GM12873 (cell line): ENCODE measurements around the gene ROCK1.

Source experiments
- CTCF ChIP-seq: IDR thresholded peaks from 2 replicates; pipeline ENCODE4 v1.5.1; 2012; ENCODE audit warnings: low read depth, mild to moderate bottlenecking, moderate library complexity, low read length, control low read depth; ENCODE audit not compliant: insufficient read depth; ENCODE audit errors: missing control alignments

Gene ROCK1

GRCh38 chr18:21064347-21064746 lies 47.3 kb downstream of the ROCK1 start:
- no peak for TF ChIP-seq CTCF

- TF ChIP-seq CTCF: no peak
These were observed 48.6 kb downstream of the ROCK1 start for GRCh38 chr18:21063011-21063410.

- no peak for TF ChIP-seq CTCF
These were observed 54.5 kb downstream of the ROCK1 start for GRCh38 chr18:21057112-21057511.

- no peak for TF ChIP-seq CTCF
These were observed 55.1 kb downstream of the ROCK1 start for GRCh38 chr18:21056545-21056944.

GRCh38 chr18:21054252-21054821 lies 57.3 kb downstream of the ROCK1 start:
- TF ChIP-seq CTCF: no peak

- TF ChIP-seq CTCF: no peak
These were observed 58.5 kb downstream of the ROCK1 start for GRCh38 chr18:21053127-21053526.

GRCh38 chr18:21052385-21052784 lies 59.2 kb downstream of the ROCK1 start:
- TF ChIP-seq CTCF: no peak
